HG03558 (cell line): ENCODE results near the gene ZFR.
"Not testable (repeated sequence)": the region's sequence is repeated elsewhere in the genome, so short reads cannot be mapped to it uniquely, and the experiment has no call there.

Experiments
- ATAC-seq: cut with Tn5 transposase; IDR thresholded peaks from one replicate; pipeline ENCODE4 v1.9.1; 2021; ENCODE audit warnings: moderate number of reproducible peaks; ENCODE audit not compliant: unreplicated experiment; ENCODE audit errors: extremely low read depth

ZFR gene

GRCh38 chr5:32453916-32454315, 9.4 kb upstream of the ZFR start:
- ATAC-seq, result no peak

GRCh38 chr5:32452316-32452715, 7.8 kb upstream of the ZFR start:
- ATAC-seq, result not testable (repeated sequence)

- no peak for ATAC-seq
Measured at GRCh38 chr5:32450952-32451351, 6.4 kb upstream of the ZFR start.

GRCh38 chr5:32449262-32449661, 4.7 kb upstream of the ZFR start:
- no peak for ATAC-seq

GRCh38 chr5:32446630-32447029, 2.1 kb upstream of the ZFR start:
- ATAC-seq, result no peak

GRCh38 chr5:32445831-32446614, 1.5 kb upstream of the ZFR start:
- no peak for ATAC-seq

GRCh38 chr5:32445287-32445758, 783 bp upstream of the ZFR start:
- no peak for ATAC-seq

GRCh38 chr5:32443541-32444430, 754 bp downstream of the ZFR start:
- no peak for ATAC-seq

GRCh38 chr5:32443145-32443540, 1.4 kb downstream of the ZFR start:
- peak; percentile 36 for ATAC-seq

GRCh38 chr5:32439086-32439642, 5.4 kb downstream of the ZFR start:
- no peak for ATAC-seq

GRCh38 chr5:32436553-32437242, 7.8 kb downstream of the ZFR start:
- ATAC-seq, result no peak

- no peak for ATAC-seq
Measured at GRCh38 chr5:32435383-32435782, 9.2 kb downstream of the ZFR start.

GRCh38 chr5:32434221-32434620, 10.3 kb downstream of the ZFR start:
- ATAC-seq, result no peak

GRCh38 chr5:32432633-32433032, 11.9 kb downstream of the ZFR start:
- ATAC-seq, result no peak

- not testable (repeated sequence) for ATAC-seq
Measured at GRCh38 chr5:32430825-32431224, 13.7 kb downstream of the ZFR start.

GRCh38 chr5:32428426-32428825, 16.1 kb downstream of the ZFR start:
- ATAC-seq, result no peak

- ATAC-seq, result no peak
Measured at GRCh38 chr5:32426440-32427151, 17.9 kb downstream of the ZFR start.

- ATAC-seq, result no peak
Measured at GRCh38 chr5:32422697-32423096, 21.8 kb downstream of the ZFR start.

- ATAC-seq, result no peak
Measured at GRCh38 chr5:32421075-32421474, 23.5 kb downstream of the ZFR start.

GRCh38 chr5:32420506-32420905, 24.0 kb downstream of the ZFR start:
- ATAC-seq, result no peak
